ENCODE data around the gene RFX2. TPM values are rescaled to one million over a fixed set of nuclear protein-coding genes. Genes with fewer than 3 reads are reported as not detected.

Gene RFX2
- total and polyA plus RNA-seq, 9 of the 15 experiments (the other 6 are each of a cell fraction or from before 2014, with no cell fraction given) = 3.6 to 18.7 (median 8.7) TPM

DNA sequence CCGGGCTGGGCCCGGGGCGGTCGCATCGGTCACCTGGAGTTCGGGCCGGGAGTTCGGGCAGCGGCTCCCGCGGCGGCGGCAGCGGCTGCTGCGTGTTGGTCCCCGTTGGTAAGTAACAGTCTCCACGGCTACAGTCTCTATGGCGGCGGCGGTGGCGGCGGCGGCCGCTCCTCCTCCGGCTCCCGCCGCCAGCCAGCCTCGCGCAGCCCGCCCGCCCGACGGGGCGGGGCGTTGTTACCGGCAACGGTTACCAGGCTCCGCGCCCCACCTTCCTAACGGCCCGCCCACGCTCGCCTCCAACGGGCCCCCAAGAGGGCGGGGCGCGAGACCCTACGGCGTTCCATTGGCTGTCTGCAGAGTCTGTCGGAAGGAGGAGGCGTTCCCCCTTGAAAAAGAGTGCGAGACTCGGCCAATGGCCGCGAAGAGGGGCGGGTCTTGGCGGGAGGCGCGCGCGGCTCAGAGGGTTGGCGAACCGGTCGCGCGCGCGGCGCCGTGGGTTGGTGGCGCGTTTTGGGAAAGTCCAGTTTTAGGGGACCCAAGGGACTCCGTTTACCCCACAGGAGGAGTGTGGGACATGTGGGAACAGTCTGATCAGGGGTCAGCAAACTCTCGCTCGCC lies at the start of gene RFX2 (continued):
- TF ChIP-seq, protein P1, sequence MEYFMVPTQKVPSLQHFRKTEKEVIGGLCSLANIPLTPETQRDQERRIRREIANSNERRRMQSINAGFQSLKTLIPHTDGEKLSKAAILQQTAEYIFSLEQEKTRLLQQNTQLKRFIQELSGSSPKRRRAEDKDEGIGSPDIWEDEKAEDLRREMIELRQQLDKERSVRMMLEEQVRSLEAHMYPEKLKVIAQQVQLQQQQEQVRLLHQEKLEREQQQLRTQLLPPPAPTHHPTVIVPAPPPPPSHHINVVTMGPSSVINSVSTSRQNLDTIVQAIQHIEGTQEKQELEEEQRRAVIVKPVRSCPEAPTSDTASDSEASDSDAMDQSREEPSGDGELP (CRISPR knock-in tag; IDR thresholded peaks at IDR 0.05; ENCODE audit: borderline replicate concordance) = peak; percentile 49; the same call in 1 of the 2 replicates
- TF ChIP-seq MYNN (IDR thresholded peaks at IDR 0.05) = peak; percentile 98
- TF ChIP-seq MYNN (CRISPR knock-in tag; IDR thresholded peaks at IDR 0.05) = peak; percentile 86
- TF ChIP-seq ATF7 (IDR thresholded peaks at IDR 0.05) = peak; percentile 71
- peak; percentile 68 for TF ChIP-seq POLR2B (IDR thresholded peaks at IDR 0.05; ENCODE audit: low read depth, partially characterized antibody)
- TF ChIP-seq BMI1 (IDR thresholded peaks at IDR 0.05; ENCODE audit: low read length) = peak; percentile 74
- TF ChIP-seq RCOR1 (IDR thresholded peaks at IDR 0.05; ENCODE audit: borderline replicate concordance in 1 of 2, low read depth in 2 of 2, low read length in 2 of 2) = peak in 1 of 2 experiments; percentile 70; a peak in 2 of 4 replicates
- TF ChIP-seq, protein P2, sequence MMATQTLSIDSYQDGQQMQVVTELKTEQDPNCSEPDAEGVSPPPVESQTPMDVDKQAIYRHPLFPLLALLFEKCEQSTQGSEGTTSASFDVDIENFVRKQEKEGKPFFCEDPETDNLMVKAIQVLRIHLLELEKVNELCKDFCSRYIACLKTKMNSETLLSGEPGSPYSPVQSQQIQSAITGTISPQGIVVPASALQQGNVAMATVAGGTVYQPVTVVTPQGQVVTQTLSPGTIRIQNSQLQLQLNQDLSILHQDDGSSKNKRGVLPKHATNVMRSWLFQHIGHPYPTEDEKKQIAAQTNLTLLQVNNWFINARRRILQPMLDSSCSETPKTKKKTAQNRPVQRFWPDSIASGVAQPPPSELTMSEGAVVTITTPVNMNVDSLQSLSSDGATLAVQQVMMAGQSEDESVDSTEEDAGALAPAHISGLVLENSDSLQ (IDR thresholded peaks at IDR 0.05) = peak; percentile 99
- peak; percentile 90 for TF ChIP-seq SUPT5H (IDR thresholded peaks at IDR 0.05)
- no peak for TF ChIP-seq BRCA1 (IDR thresholded peaks at IDR 0.05)
- no peak for TF ChIP-seq BRCA1 (CRISPR knock-in tag; IDR thresholded peaks at IDR 0.05)
- peak; percentile 77 for TF ChIP-seq POLR2AphosphoS5 (IDR thresholded peaks at IDR 0.05; ENCODE audit: control insufficient read depth, insufficient read depth, low read depth, low read length)
- TF ChIP-seq ILF3 (IDR thresholded peaks at IDR 0.05; ENCODE audit: borderline replicate concordance) = no peak
- no peak for TF ChIP-seq SMC3 (conservative IDR thresholded peaks at IDR 0.05; ENCODE audit: insufficient read depth, low read depth, low read length)
- TF ChIP-seq FOXJ2 (tag; IDR thresholded peaks at IDR 0.05) = peak; percentile 98
- TF ChIP-seq ZHX1 (conservative IDR thresholded peaks at IDR 0.05; ENCODE audit: low read length) = peak; percentile 82; the same call in 1 of the 2 replicates
- no peak for TF ChIP-seq SRSF1 (IDR thresholded peaks at IDR 0.05; ENCODE audit: low read depth, low read length)
- TF ChIP-seq HCFC1 (IDR thresholded peaks at IDR 0.05; ENCODE audit: low read depth, low read length) = 0 out of 2 replicates have a peak, but pooled peaks have one; percentile 23
- TF ChIP-seq POLR2G (IDR thresholded peaks at IDR 0.05; ENCODE audit: low read depth, low read length) = peak; percentile 94
- peak; percentile 48 for TF ChIP-seq HNRNPLL (IDR thresholded peaks at IDR 0.05; ENCODE audit: low read depth, low read length, poor library complexity, severe bottlenecking)
- TF ChIP-seq RBBP5 (IDR thresholded peaks at IDR 0.05; ENCODE audit: borderline replicate concordance, insufficient read depth, low read length, poor library complexity, severe bottlenecking) = peak; percentile 31
- peak; percentile 78 for TF ChIP-seq SP2 (IDR thresholded peaks at IDR 0.05; ENCODE audit: extremely low read depth, low read depth, low read length, poor library complexity, severe bottlenecking)
- TF ChIP-seq MEIS2 (IDR thresholded peaks at IDR 0.05; ENCODE audit: partially characterized antibody) = peak; percentile 51
- TF ChIP-seq GABPA (tag; conservative IDR thresholded peaks at IDR 0.05; ENCODE audit: low read depth) = no peak
